HCEC 1CT (cell line): ENCODE data around the gene ITFG2.
"Not testable (repeated sequence)": the region's sequence is repeated elsewhere in the genome, so short reads cannot be mapped to it uniquely, and the experiment has no call there.

ENCODE experiments used
- DNase-seq: peaks from one replicate; pipeline ENCODE4 v3.0.0-alpha.2; 2017

ITFG2 gene

GRCh38 chr12:2832550-2833127, 20.2 kb downstream of the ITFG2 start:
- DNase-seq = no peak

DNA sequence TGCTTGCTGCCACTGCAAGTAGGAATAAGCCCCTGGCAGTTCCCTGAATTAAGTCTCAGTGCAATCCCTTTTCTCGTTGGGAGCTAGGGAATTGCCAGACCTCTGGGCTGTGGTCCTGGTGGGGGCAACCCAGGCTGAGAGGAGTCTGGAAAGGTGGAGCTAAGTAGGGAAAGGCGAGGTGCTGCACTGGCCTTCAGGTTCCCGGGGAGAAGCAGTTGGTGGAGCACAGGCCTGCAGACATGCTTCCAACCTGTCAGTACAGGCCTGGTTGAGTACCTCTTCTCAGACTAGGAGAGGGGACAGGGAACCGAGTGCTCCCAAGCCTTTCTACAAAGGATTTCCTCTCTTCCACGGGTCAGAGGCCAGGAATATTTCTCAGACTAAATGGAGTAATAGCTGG, 20.9 kb downstream of the ITFG2 start:
- no peak for DNase-seq

DNA sequence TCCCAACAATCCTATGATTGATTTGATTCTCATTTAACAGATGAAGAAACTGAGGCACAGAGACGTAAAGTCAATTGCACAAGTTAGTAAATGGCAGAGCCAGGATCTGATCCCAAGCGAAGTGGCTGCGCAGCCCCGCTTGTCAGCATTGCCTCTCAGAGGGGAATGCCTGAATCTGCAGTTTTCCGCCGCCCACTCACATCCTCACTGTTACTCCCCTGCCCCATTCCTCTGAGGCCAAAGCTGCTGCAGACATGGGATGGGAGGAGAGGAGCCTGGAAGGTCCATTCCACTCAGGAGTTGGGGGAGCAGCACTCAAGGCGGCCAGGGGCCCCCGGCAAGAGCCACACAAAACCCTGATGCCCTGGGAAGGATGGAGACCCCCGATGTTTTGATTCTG, 21.3 kb downstream of the ITFG2 start:
- DNase-seq = no peak

GRCh38 chr12:2834581-2835491, 22.4 kb downstream of the ITFG2 start, which contains the start of gene NRIP2:
NRIP2 (minus strand) TSS chr12:2835035; CDS start chr12:2834983, 52 bp downstream.
- DNase-seq = peak; percentile 13

DNA sequence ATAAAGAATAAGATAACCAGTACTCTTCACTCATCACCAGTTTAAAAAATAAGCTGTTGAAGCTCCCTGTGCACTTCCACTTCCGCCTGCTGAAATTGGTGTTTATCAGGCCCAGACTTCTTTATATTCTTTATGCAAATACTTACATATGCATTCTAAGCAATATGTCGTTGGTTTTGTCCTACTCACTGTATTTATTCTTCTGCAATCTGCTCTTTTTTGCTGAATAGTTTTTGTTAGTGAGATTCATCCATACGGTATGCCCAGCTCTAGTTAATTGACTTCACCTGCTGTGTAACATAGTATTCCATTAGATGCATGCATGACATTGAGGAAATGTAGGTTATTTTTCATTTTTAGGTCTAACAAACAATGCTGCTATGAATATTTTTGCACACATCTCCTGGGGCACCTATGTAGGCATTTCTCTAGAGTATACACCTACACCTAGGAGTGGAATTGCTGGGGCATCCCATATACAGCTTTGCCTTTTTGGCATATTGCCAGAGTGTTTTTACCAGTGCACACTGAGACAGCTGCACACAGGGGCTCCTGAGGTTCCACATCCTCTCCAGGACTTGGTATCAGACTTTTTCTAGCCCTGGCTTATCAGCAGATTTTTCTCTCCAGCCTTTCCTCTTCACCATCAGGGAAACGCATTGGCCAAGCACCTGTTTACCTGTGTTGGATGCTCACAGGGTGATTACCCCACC, 23.4 kb downstream of the ITFG2 start:
- DNase-seq = no peak

DNA sequence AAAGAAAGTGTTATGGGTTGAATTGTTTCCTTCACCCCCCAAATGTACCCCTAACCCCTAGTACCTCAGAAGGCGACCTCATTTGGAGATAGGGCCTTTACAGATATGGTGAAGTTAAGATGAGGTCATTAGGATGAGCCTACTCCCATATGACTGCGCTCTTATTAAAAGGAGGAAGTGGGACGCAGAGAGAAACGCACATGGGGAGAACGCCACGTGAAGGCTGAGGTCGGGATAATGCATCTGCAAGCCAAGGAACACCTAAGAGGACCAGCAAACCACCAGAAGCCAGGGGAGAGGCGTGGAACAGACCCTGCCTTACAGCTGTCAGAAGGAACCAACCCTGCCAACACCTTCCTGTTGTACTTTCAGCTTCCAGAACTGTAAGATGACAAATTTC, 24.1 kb downstream of the ITFG2 start:
- DNase-seq = no peak

DNA sequence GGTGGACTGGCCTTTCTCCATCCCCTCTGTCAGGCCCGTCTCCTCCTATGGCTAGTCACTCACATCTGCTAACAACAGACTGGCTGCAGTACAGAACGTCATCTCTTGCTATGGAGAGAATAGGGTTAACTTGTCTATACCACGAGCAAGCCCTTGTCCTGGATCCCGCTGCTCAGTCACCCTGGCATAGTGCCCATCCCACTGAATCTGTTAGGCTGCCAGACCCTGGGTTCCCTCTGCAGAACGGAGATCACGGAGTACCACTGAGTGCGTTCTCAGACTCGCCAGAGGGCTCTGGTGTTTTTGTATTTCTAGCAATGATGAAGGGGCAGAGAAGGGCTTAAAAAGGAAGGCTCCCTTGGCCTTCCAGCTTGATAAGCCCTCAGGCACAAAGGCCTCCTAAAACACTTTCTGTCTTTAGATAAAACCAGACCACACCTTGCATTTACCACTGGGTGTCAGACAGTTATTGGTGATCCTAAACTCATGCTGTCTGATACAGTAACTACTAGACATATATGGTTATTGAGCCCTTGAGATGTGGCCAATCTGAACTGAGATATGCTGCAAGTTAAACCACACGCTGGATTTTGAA, 28.7 kb downstream of the ITFG2 start:
- DNase-seq = no peak

GRCh38 chr12:2842948-2843347, 30.5 kb downstream of the ITFG2 start:
- no peak for DNase-seq

GRCh38 chr12:2844786-2845185, 32.3 kb downstream of the ITFG2 start:
- no peak for DNase-seq

DNA sequence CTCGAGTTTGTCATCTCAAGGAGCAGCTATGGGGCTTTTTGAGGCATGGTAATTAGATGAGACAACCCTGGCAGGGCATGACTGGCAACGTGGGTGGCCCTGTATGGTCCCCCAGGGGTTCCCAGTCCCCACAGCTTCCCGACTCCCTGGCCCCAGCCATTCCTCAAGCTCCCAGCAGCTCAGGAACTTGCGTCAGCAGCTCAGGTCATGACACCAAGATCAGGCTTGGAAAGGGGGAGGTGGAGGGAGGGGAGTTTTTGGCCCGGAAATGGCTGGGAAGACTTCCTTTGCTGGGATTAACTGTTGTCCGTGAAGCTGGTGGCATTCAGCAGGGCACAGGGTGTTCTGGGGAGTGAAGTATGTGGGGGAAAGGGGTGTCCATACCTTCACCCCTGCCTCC, 32.8 kb downstream of the ITFG2 start:
- DNase-seq = peak; percentile 69

DNA sequence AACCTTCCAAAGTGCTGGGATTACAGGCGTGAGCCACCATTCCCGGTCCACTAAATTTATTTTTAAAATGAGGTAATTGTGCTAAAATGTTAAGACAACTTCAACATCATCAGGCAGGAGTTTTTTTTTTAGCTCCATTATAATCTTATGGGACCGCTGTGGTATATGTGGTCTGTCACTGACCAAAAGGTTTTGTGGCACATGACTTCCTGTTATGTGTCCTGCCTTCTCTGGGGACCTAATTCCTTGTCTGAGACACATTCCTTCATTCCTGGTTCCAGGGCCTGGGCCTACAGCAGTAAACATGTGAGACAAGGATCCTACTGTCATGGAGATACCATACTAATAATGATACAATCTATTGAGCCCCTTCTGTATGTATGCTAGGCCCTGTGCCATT, 39.5 kb downstream of the ITFG2 start:
- no peak for DNase-seq

DNA sequence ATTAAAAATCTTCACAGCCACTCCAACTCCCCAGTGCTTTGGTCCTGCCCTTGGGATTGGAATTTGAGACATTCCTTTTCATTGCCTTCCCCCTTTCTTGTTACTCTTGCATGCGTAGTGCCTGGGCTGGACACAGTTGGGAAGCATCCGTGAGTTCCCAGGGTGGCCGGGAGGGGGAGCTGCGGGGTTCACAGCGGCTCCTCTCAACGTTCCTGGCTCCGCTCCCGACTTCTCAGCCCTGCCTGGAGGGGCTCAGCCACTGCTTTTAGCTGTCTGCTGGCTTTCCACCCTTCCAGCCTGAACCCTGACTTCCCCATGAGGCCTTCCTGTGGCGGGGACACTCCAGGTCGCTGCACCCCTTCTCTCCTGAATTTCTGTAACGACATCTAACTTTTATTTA, 41.2 kb downstream of the ITFG2 start:
- DNase-seq = peak; percentile 71

GRCh38 chr12:2854669-2855453, 42.4 kb downstream of the ITFG2 start:
- no peak for DNase-seq

- DNase-seq = no peak
Measured at GRCh38 chr12:2855546-2855945, 43.1 kb downstream of the ITFG2 start.

DNA sequence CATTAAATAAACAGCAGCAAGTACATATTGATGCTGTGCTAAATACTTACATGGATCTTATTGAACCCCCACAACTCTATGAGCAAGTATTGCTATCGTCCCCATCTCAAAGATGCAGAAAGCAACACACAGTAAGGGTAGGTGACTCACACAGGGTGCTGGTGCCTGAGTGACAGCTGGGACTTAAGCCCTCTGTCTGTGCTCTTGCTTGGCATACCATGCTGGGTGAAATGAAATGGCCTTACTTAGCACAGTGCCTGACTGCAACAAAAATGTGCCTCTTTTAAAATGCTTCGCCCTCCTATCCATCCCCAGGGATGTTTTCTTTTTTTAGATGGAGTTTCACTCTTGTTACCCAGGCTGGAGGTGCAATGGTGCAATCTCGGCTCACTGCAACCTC, 43.6 kb downstream of the ITFG2 start:
- DNase-seq = peak; percentile 29

- DNase-seq = no peak
Measured at GRCh38 chr12:2857021-2857431, 44.6 kb downstream of the ITFG2 start, which contains the start of gene TEX52. TEX52 (minus strand) TSS chr12:2857039; CDS start chr12:2857026, 13 bp downstream.

DNA sequence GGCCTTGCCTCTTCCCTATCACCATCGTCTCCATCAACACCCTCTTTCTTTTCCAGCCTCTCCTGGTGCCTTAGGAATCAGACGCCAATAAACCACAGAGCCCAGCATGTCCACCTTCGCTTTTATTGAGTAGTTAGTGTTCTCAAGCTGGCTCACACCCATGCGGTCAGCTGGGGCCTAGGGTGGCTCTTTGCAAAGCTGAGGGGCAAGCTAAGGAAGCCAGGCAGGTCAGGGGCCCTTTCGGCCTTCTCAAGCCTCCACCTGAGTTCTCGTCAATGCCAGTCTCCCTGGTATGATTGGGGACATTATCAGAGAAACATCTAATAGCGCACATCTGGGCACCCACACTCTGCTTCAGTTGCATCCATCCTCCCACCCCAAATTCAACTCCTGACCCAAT, 45.1 kb downstream of the ITFG2 start:
- DNase-seq = no peak

- DNase-seq = no peak
Measured at GRCh38 chr12:2858334-2858733, 45.9 kb downstream of the ITFG2 start.

- DNase-seq = no peak
Measured at GRCh38 chr12:2858944-2859421, 46.5 kb downstream of the ITFG2 start.

- DNase-seq = no peak
Measured at GRCh38 chr12:2860170-2860569, 47.7 kb downstream of the ITFG2 start.

- no peak for DNase-seq
Measured at GRCh38 chr12:2862876-2863275, 50.4 kb downstream of the ITFG2 start.

DNA sequence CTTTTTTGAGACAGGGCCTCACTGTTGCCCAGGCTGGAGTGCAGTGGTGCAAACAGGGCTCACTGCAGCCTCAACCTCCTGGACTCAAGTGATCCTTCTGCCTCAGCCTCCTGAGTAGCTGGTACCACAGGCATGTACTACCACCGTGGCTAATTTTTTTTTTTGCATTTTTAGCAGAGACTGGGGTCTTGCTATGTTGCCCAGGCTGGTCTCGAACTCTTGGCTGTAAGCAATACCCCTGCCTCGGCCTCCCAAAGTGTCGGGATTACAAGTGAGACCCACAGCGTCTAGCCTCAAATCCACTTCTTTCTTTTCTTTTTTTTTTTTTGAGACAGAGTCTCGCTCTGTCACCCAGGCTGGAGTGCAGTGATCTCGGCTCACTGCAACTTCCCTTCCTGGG, 50.9 kb downstream of the ITFG2 start:
- not testable (repeated sequence) for DNase-seq
